ENCODE results near the gene SRRM2.

DNA sequence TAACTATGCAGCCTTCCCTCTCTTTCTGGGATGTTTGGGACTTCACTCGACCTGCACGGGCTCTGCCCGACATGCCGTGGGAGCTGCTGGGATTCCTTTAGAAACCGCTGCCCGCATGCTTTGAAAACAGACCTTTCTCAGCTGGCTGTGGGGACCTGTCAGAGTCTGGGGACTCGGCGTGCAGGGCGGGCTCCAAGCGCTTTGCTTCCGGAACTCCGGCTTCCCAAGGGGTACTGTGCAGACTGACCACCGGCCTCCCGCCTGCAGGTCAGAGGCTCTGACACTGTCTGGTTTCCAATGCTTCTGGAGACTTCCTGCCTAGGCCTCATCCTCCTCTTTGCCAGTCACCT lies 44.2 kb upstream of the SRRM2 start:
- no peak for TF ChIP-seq GABPA (IDR thresholded peaks at IDR 0.05; ENCODE audit: low read depth)
- TF ChIP-seq, protein P1, sequence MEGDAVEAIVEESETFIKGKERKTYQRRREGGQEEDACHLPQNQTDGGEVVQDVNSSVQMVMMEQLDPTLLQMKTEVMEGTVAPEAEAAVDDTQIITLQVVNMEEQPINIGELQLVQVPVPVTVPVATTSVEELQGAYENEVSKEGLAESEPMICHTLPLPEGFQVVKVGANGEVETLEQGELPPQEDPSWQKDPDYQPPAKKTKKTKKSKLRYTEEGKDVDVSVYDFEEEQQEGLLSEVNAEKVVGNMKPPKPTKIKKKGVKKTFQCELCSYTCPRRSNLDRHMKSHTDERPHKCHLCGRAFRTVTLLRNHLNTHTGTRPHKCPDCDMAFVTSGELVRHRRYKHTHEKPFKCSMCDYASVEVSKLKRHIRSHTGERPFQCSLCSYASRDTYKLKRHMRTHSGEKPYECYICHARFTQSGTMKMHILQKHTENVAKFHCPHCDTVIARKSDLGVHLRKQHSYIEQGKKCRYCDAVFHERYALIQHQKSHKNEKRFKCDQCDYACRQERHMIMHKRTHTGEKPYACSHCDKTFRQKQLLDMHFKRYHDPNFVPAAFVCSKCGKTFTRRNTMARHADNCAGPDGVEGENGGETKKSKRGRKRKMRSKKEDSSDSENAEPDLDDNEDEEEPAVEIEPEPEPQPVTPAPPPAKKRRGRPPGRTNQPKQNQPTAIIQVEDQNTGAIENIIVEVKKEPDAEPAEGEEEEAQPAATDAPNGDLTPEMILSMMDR (IDR thresholded peaks at IDR 0.05; ENCODE audit: insufficient read depth, low read length): no peak
